Loucy (cell line): ENCODE measurements around the gene YWHAE.

Source experiments
- H2AFZ ChIP-seq: fragments of 200-600 bp; sonication (generic); 2 replicates; pipeline ENCODE4 v1.6.0; 2016; ENCODE audit warnings: antibody characterized with exemption, mild to moderate bottlenecking, low read length, moderate library complexity
- H3F3A ChIP-seq: fragments of 200-600 bp; 2 replicates; pipeline ENCODE4 v1.6.0; 2016; ENCODE audit warnings: antibody characterized with exemption, low read depth, mild to moderate bottlenecking
- H3K27me3 ChIP-seq: fragments of 200-600 bp; sonication (generic); 2 replicates; pipeline ENCODE4 v1.6.1; 2014; ENCODE audit warnings: low read length, mild to moderate bottlenecking; ENCODE audit not compliant: insufficient read depth, poor library complexity, severe bottlenecking
- H3K36me3 ChIP-seq: fragments of 200-600 bp; sonication (generic); 2 replicates; pipeline ENCODE4 v1.6.1; 2016; ENCODE audit warnings: low read length; ENCODE audit not compliant: insufficient read depth
- H3K4me1 ChIP-seq: fragments of 200-600 bp; sonication (generic); 2 replicates; pipeline ENCODE4 v1.5.1; 2014; ENCODE audit warnings: low read length, mild to moderate bottlenecking; ENCODE audit not compliant: insufficient read depth, poor library complexity, severe bottlenecking
- H3K4me2 ChIP-seq: fragments of 200-600 bp; sonication (generic); 2 replicates; pipeline ENCODE4 v1.6.0; 2014; ENCODE audit warnings: antibody characterized with exemption, low read length, low read depth, mild to moderate bottlenecking; ENCODE audit not compliant: poor library complexity, severe bottlenecking
- H3K4me3 ChIP-seq: fragments of 200-600 bp; sonication (generic); 2 replicates; pipeline ENCODE4 v1.5.1; 2014; ENCODE audit warnings: low read length, mild to moderate bottlenecking, mixed read lengths; ENCODE audit not compliant: poor library complexity, severe bottlenecking
- H3K79me2 ChIP-seq: fragments of 200-600 bp; sonication (generic); 2 replicates; pipeline ENCODE4 v1.6.1; 2014; ENCODE audit warnings: low read length; ENCODE audit not compliant: insufficient read depth
- H3K9ac ChIP-seq: fragments of 200-600 bp; sonication (generic); 2 replicates; pipeline ENCODE4 v1.6.0; 2014; ENCODE audit warnings: mild to moderate bottlenecking, low read depth, low read length, moderate library complexity; ENCODE audit not compliant: poor library complexity, severe bottlenecking
- H3K9me2 ChIP-seq: fragments of 200-600 bp; sonication (generic); replicated peaks from 2 replicates; pipeline ENCODE4 v1.6.1; 2016; ENCODE audit warnings: low read depth, low read length, mixed read lengths
- H3K9me3 ChIP-seq: fragments of 200-600 bp; sonication (generic); 2 replicates; pipeline ENCODE4 v1.6.1; 2014; ENCODE audit warnings: mild to moderate bottlenecking, antibody characterized with exemption, low read length, low read depth; ENCODE audit not compliant: insufficient read depth
- H4K20me1 ChIP-seq: fragments of 200-600 bp; sonication (generic); 2 replicates; pipeline ENCODE4 v1.6.0; 2014; ENCODE audit warnings: antibody characterized with exemption, low read length, mild to moderate bottlenecking; ENCODE audit not compliant: insufficient read depth, poor library complexity, severe bottlenecking
- EZH2phosphoT487 ChIP-seq: fragments of 200-600 bp; IDR thresholded peaks from 2 replicates; pipeline ENCODE4 v1.6.1; 2018; ENCODE audit warnings: antibody characterized with exemption, mild to moderate bottlenecking, moderate library complexity, borderline replicate concordance
- TF ChIP-seq, protein P1 (sequence below): fragments of 200-600 bp; sonication (generic); conservative IDR thresholded peaks from 2 replicates; pipeline ENCODE4 v1.5.1; 2014; ENCODE audit warnings: mild to moderate bottlenecking, antibody characterized with exemption, low read length

Gene YWHAE

DNA sequence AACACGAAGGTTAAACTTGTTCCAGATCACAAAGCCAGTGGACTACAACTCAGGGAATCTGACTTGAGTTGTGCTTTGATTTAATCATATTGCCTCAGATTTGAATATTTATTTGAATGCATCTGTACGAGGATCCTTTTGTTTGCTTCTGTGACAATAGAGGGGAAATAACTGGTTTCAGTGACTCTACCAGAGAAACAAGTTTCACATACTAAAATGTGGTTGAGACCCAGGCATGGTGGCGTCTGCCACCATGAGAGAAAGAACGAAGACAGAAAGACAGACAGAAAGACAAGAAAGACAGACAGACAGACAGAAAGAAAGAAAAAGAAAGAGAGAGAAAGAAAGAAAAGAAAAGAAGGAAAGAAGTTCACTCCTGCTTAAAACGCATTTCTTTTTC is 24.0 kb downstream of the YWHAE start:
- Histone ChIP-seq H3K9ac (no peak overlapping the region), H3K4me3 (no peak overlapping the region), H4K20me1 (peaks cover 100% of the 10 kb centered on the region), H3K9me3 (no peaks in the 10 kb centered on the region), H3K4me1 (peaks cover 29% of the 10 kb centered on the region), H3F3A (no peaks in the 10 kb centered on the region; the same call in 1 of the 2 replicates), H3K27me3 (no peaks in the 10 kb centered on the region), H2AFZ (no peak overlapping the region), H3K79me2 (peaks cover 100% of the 10 kb centered on the region), H3K36me3 (peaks cover 51% of the 10 kb centered on the region; the same call in 1 of the 2 replicates), H3K9me2 (no peaks in the 10 kb centered on the region), H3K4me2 (no peak overlapping the region)
- TF ChIP-seq, protein P1, sequence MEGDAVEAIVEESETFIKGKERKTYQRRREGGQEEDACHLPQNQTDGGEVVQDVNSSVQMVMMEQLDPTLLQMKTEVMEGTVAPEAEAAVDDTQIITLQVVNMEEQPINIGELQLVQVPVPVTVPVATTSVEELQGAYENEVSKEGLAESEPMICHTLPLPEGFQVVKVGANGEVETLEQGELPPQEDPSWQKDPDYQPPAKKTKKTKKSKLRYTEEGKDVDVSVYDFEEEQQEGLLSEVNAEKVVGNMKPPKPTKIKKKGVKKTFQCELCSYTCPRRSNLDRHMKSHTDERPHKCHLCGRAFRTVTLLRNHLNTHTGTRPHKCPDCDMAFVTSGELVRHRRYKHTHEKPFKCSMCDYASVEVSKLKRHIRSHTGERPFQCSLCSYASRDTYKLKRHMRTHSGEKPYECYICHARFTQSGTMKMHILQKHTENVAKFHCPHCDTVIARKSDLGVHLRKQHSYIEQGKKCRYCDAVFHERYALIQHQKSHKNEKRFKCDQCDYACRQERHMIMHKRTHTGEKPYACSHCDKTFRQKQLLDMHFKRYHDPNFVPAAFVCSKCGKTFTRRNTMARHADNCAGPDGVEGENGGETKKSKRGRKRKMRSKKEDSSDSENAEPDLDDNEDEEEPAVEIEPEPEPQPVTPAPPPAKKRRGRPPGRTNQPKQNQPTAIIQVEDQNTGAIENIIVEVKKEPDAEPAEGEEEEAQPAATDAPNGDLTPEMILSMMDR, result no peak
- TF ChIP-seq EZH2phosphoT487, result no peak

DNA sequence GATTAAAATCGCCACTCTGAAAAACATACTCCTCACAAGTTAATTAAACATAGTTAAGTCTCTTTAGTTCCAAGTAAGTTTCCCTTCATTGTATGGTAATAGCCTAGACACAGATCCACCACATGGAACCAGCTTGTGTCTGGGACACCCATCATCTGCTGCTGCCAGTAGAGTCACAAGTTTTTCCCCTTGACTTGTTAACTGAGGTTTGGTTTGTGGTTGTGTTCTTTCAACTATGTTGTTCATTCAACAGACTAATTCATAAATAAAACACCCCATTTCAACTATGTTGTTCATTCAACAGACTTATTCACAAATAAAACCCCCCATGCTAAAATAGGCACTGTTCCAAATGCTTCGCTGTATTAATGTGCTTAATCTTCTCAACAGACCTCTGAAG is 24.4 kb downstream of the YWHAE start:
- H3F3A ChIP-seq, result no peaks in the 10 kb centered on the region; the same call in 1 of the 2 replicates
- no peak overlapping the region for H2AFZ ChIP-seq
- TF ChIP-seq, protein P1, result no peak
- TF ChIP-seq EZH2phosphoT487, result no peak
- H3K4me3 ChIP-seq, result no peak overlapping the region
- no peaks in the 10 kb centered on the region for H3K27me3 ChIP-seq
- H3K9me2 ChIP-seq, result no peaks in the 10 kb centered on the region
- peaks cover 24% of the 10 kb centered on the region for H3K4me1 ChIP-seq
- peaks cover 54% of the 10 kb centered on the region; the same call in 1 of the 2 replicates for H3K36me3 ChIP-seq
- H3K79me2 ChIP-seq, result peaks cover 100% of the 10 kb centered on the region
- no peaks in the 10 kb centered on the region for H3K9me3 ChIP-seq
- H4K20me1 ChIP-seq, result peaks cover 99% of the 10 kb centered on the region
- H3K4me2 ChIP-seq, result no peak overlapping the region
- H3K9ac ChIP-seq, result no peak overlapping the region

DNA sequence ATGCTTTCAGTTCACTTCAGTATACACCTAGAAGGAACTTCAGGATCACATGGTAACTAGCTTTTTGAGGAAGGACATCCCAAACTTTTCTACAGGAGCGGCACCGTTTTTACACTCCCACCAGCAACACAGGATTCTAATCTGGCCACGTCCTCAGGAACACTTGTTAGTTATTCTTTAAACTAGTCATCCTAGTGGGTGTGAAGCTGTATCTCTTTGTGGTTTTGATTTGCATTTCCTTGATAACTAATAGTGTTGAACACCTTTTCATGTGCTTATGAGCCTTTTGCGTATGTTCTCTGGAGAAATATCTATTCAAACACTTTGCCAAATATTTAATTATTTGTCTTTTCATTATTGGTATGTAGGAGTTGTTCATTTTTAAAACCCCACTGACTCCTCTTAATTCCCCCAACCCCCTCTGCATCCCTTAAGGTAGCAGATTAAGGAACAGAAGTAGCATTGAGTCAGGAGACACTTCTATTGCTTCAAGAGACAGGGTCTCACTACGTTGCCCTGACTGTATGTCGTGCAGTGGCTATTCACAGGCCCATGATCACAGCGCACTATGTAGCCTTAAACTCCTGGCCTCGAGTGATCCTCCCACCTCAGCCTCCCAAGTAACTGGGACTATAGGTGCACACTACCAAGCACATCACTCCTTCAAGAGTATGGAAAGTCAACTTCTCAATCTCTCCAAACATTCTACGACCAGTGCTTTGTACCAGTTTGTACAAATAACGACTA is 25.4 kb downstream of the YWHAE start:
- H3K27me3 ChIP-seq, result no peaks in the 10 kb centered on the region
- no peak for TF ChIP-seq EZH2phosphoT487
- TF ChIP-seq, protein P1, result no peak
- no peaks in the 10 kb centered on the region for H3K9me3 ChIP-seq
- H2AFZ ChIP-seq, result no peak overlapping the region
- H3K4me3 ChIP-seq, result no peak overlapping the region
- no peaks in the 10 kb centered on the region; the same call in 1 of the 2 replicates for H3F3A ChIP-seq
- H3K79me2 ChIP-seq, result peaks cover 100% of the 10 kb centered on the region
- H3K9me2 ChIP-seq, result no peaks in the 10 kb centered on the region
- H3K36me3 ChIP-seq, result peaks cover 56% of the 10 kb centered on the region; the same call in 1 of the 2 replicates
- H3K9ac ChIP-seq, result no peak overlapping the region
- H3K4me1 ChIP-seq, result peaks cover 15% of the 10 kb centered on the region
- H3K4me2 ChIP-seq, result no peak overlapping the region
- peaks cover 97% of the 10 kb centered on the region for H4K20me1 ChIP-seq
